H9 (cell line): Measurements from ENCODE around the gene AP2A2. TPM values are rescaled to one million over a fixed set of nuclear protein-coding genes. Genes with fewer than 3 reads are reported as not detected.

Experiments
- DNase-seq: peaks from one replicate; pipeline ENCODE4 v3.0.0-alpha.2; 2017
- H2AFZ ChIP-seq: one replicate; pipeline ENCODE4 v1.6.1; 2013; ENCODE audit warnings: mild to moderate bottlenecking, low read length, control low read depth, moderate library complexity
- H2AK5ac ChIP-seq: 2 replicates; pipeline ENCODE4 v1.6.1; 2013; ENCODE audit warnings: low read length, control low read depth, mixed read lengths; ENCODE audit not compliant: insufficient read length
- H2BK120ac ChIP-seq: one replicate; pipeline ENCODE4 v1.6.1; 2013; ENCODE audit warnings: low read depth, mild to moderate bottlenecking, low read length, control low read depth, inconsistent platforms; ENCODE audit not compliant: poor library complexity, severe bottlenecking
- H2BK12ac ChIP-seq: 2 replicates; pipeline ENCODE4 v1.6.1; 2013; ENCODE audit warnings: low read length, control low read depth, mixed read lengths, low read depth; ENCODE audit not compliant: insufficient read length
- H2BK15ac ChIP-seq: 2 replicates; pipeline ENCODE4 v1.6.1; 2013; ENCODE audit warnings: low read depth, low read length, control low read depth
- H2BK20ac ChIP-seq: one replicate; pipeline ENCODE4 v1.6.1; 2013; ENCODE audit warnings: low read depth, mild to moderate bottlenecking, low read length, control low read depth, inconsistent platforms; ENCODE audit not compliant: poor library complexity, severe bottlenecking
- H2BK5ac ChIP-seq: 2 replicates; pipeline ENCODE4 v1.6.1; 2013; ENCODE audit warnings: low read length, control low read depth, mixed read lengths; ENCODE audit not compliant: insufficient read length
- H3K14ac ChIP-seq: 2 replicates; pipeline ENCODE4 v1.6.1; 2013; ENCODE audit warnings: low read length, control low read depth; ENCODE audit not compliant: insufficient read depth
- H3K18ac ChIP-seq: 2 replicates; pipeline ENCODE4 v1.6.1; 2013; ENCODE audit warnings: low read depth, mild to moderate bottlenecking, mixed read lengths, low read length, control low read depth; ENCODE audit not compliant: insufficient read length
- H3K23ac ChIP-seq: 2 replicates; pipeline ENCODE4 v1.6.1; 2013; ENCODE audit warnings: low read length, control low read depth, mixed read lengths, low read depth; ENCODE audit not compliant: insufficient read length
- H3K23me2 ChIP-seq: 2 replicates; pipeline ENCODE4 v1.6.1; 2013; ENCODE audit warnings: low read depth, mild to moderate bottlenecking, mixed read lengths, low read length, control low read depth; ENCODE audit not compliant: insufficient read length, poor library complexity, severe bottlenecking
- H3K27ac ChIP-seq: 2 replicates; pipeline ENCODE4 v1.5.1; 2013; ENCODE audit warnings: low read length, control low read depth, mixed read lengths, low read depth; ENCODE audit not compliant: insufficient read length
- H3K27me3 ChIP-seq: 2 replicates; pipeline ENCODE4 v1.6.1; 2013; ENCODE audit warnings: low read length, control low read depth, inconsistent platforms; ENCODE audit not compliant: insufficient read depth
- H3K4ac ChIP-seq: 2 replicates; pipeline ENCODE4 v1.6.1; 2013; ENCODE audit warnings: low read depth, mild to moderate bottlenecking, control low read depth, inconsistent platforms, low read length, moderate library complexity
- H3K4me1 ChIP-seq: 2 replicates; pipeline ENCODE4 v1.6.1; 2013; ENCODE audit warnings: low read length, control low read depth, inconsistent platforms; ENCODE audit not compliant: insufficient read depth
- H3K4me2 ChIP-seq: 2 replicates; pipeline ENCODE4 v1.6.1; 2013; ENCODE audit warnings: low read length, control low read depth, mixed read lengths; ENCODE audit not compliant: insufficient read length, insufficient read depth
- H3K56ac ChIP-seq: 2 replicates; pipeline ENCODE4 v1.6.1; 2013; ENCODE audit warnings: low read depth, mild to moderate bottlenecking, mixed read lengths, low read length, control low read depth; ENCODE audit not compliant: insufficient read length
- H3K79me1 ChIP-seq: 2 replicates; pipeline ENCODE4 v1.6.1; 2013; ENCODE audit warnings: low read depth, mild to moderate bottlenecking, moderate library complexity, low read length, control low read depth, inconsistent platforms; ENCODE audit not compliant: insufficient read depth, poor library complexity, severe bottlenecking
- H3K79me2 ChIP-seq: 2 replicates; pipeline ENCODE4 v1.6.1; 2013; ENCODE audit warnings: low read length, control low read depth, inconsistent platforms; ENCODE audit not compliant: insufficient read depth
- H3K9ac ChIP-seq: 2 replicates; pipeline ENCODE4 v1.6.1; 2013; ENCODE audit warnings: low read length, control low read depth, mixed read lengths; ENCODE audit not compliant: insufficient read length; ENCODE audit errors: extremely low read depth
- H3K9me3 ChIP-seq: one replicate; pipeline ENCODE4 v1.6.1; 2013; ENCODE audit warnings: low read depth, low read length, inconsistent platforms; ENCODE audit not compliant: control insufficient read depth
- H3T11ph ChIP-seq: one replicate; pipeline ENCODE4 v1.6.1; 2013; ENCODE audit warnings: mild to moderate bottlenecking, low read length, control low read depth, inconsistent platforms
- H4K20me1 ChIP-seq: one replicate; pipeline ENCODE4 v1.6.1; 2013; ENCODE audit not compliant: control insufficient read depth, insufficient read length, insufficient read depth
- H4K5ac ChIP-seq: 2 replicates; pipeline ENCODE4 v1.6.1; 2013; ENCODE audit warnings: low read depth, mild to moderate bottlenecking, mixed read lengths, low read length, control low read depth; ENCODE audit not compliant: insufficient read length
- H4K8ac ChIP-seq: replicated peaks from 2 replicates; pipeline ENCODE4 v1.6.1; 2013; ENCODE audit warnings: low read length, control low read depth, mixed read lengths, low read depth; ENCODE audit not compliant: insufficient read length
- H4K91ac ChIP-seq: 2 replicates; pipeline ENCODE4 v1.6.1; 2013; ENCODE audit warnings: low read depth, mild to moderate bottlenecking, moderate library complexity, mixed read lengths, low read length, control low read depth; ENCODE audit not compliant: insufficient read length
- H3K27ac Mint-ChIP-seq, 3 experiments: 2 replicates in 2 of 3; 3 replicates in 1 of 3; pipeline ENCODE4 v1.8.0; 2020 to 2021; ENCODE audit warnings: mixed read lengths in 3 of 3, mild to moderate bottlenecking in 1 of 3, moderate library complexity in 1 of 3
- H3K27me3 Mint-ChIP-seq: 2 replicates; pipeline ENCODE4 v1.8.0; 2021; ENCODE audit warnings: low read depth, mild to moderate bottlenecking, moderate library complexity, mixed read lengths
- H3K36me3 Mint-ChIP-seq, 3 experiments: 2 replicates in 2 of 3; 3 replicates in 1 of 3; pipeline ENCODE4 v1.8.0; 2020 to 2021; ENCODE audit warnings: low read depth in 3 of 3, mixed read lengths in 3 of 3; ENCODE audit not compliant: insufficient read depth in 1 of 3
- H3K4me1 Mint-ChIP-seq, 2 experiments: 2 replicates each; pipeline ENCODE4 v1.8.0; 2020; ENCODE audit warnings: mixed read lengths in 2 of 2
- H3K4me3 Mint-ChIP-seq, 2 experiments: 2 replicates in 1 of 2; 3 replicates in 1 of 2; pipeline ENCODE4 v1.8.0; 2020 to 2021; ENCODE audit warnings: mild to moderate bottlenecking in 2 of 2, mixed read lengths in 2 of 2, moderate library complexity in 1 of 2
- H3K9me3 Mint-ChIP-seq, 2 experiments: 2 replicates in 1 of 2; 3 replicates in 1 of 2; pipeline ENCODE4 v1.8.0; 2020; ENCODE audit warnings: mild to moderate bottlenecking in 2 of 2, mixed read lengths in 2 of 2, moderate library complexity in 1 of 2
- CTCF ChIP-seq: fragments of 200-600 bp; sonication (generic); conservative IDR thresholded peaks from 3 replicates; pipeline ENCODE4 v1.8.0; 2021; ENCODE audit warnings: antibody characterized with exemption, mild to moderate bottlenecking
- WGBS: extraction: QIAGEN DNeasy Blood & Tissue Kit; methylation state at CpG from one replicate; pipeline ENCODE4 v1.1.7; 2013; ENCODE audit warnings: missing lambda C conversion rate, low lambda C conversion rate, mixed read lengths; ENCODE audit not compliant: insufficient read length; ENCODE audit errors: extremely low coverage; 5-methylcytosine and 5-hydroxymethylcytosine counted together
- total RNA-seq: library from RNA; stranded (reverse); gene quantifications from 2 replicates; pipeline ENCODE4 v1.2.1, GENCODE V29; 2021

Gene AP2A2
- total RNA-seq, 1 experiment from 2014 or later: 53.7 TPM

- no peak overlapping the region for H3T11ph ChIP-seq
- no peak overlapping the region for H3K18ac ChIP-seq
- no peak overlapping the region for H2AK5ac ChIP-seq
- no peak overlapping the region for H3K4ac ChIP-seq
- no peaks in the 10 kb centered on the region for H3K9me3 ChIP-seq
- Mint-ChIP-seq H3K9me3 (peaks cover 0 to under 1% of the 10 kb centered on the region in 2 experiments; a peak in 2 of 5 replicates), H3K4me1 (no peaks in the 10 kb centered on the region), H3K36me3 (no peaks in the 10 kb centered on the region), H3K27ac (no peak overlapping the region), H3K27me3 (no peaks in the 10 kb centered on the region), H3K4me3 (no peak overlapping the region)
- no peak overlapping the region for H4K8ac ChIP-seq
- H3K27me3 ChIP-seq: no peaks in the 10 kb centered on the region
- H2BK15ac ChIP-seq: no peak overlapping the region
- no peak overlapping the region for H3K56ac ChIP-seq
- no peak overlapping the region for H4K91ac ChIP-seq
- DNase-seq: no peak
- no peak overlapping the region for H2BK120ac ChIP-seq
- H2BK20ac ChIP-seq: no peak overlapping the region
- no peaks in the 10 kb centered on the region for H3K79me1 ChIP-seq
- no peaks in the 10 kb centered on the region for H3K4me1 ChIP-seq
- no peak overlapping the region for H3K9ac ChIP-seq
- no peak overlapping the region for H3K27ac ChIP-seq
- H3K23me2 ChIP-seq: no peaks in the 10 kb centered on the region
- no peak overlapping the region for H3K14ac ChIP-seq
- H4K5ac ChIP-seq: no peak overlapping the region
- H3K23ac ChIP-seq: no peak overlapping the region
- no peak overlapping the region for H3K4me2 ChIP-seq
- no peak overlapping the region for H2BK5ac ChIP-seq
- WGBS: no CpG with 5 or more reads among the region's 26 CpGs
- TF ChIP-seq CTCF: no peak
- no peaks in the 10 kb centered on the region for H4K20me1 ChIP-seq
- H2BK12ac ChIP-seq: no peak overlapping the region
- no peak overlapping the region for H2AFZ ChIP-seq
- no peaks in the 10 kb centered on the region for H3K79me2 ChIP-seq
Observed at GRCh38 chr11:1037506-1038055, 111.9 kb downstream of the AP2A2 start.
